ENCODE results near the gene MAP3K7.

- TF ChIP-seq EZH2 (conservative IDR thresholded peaks at IDR 0.05; ENCODE audit: low read depth, low read length) = no peak
- TF ChIP-seq ZHX1 (CRISPR knock-in tag; IDR thresholded peaks at IDR 0.05; ENCODE audit: low read depth) = no peak
- TF ChIP-seq CEBPB (IDR thresholded peaks at IDR 0.05; ENCODE audit: borderline replicate concordance, low read depth, low read length) = no peak
- TF ChIP-seq HIVEP1 (CRISPR knock-in tag; IDR thresholded peaks at IDR 0.05) = no peak
- no peak for TF ChIP-seq MYC (CRISPR knock-in tag; IDR thresholded peaks at IDR 0.05; ENCODE audit: borderline replicate concordance)
- no peak for TF ChIP-seq FIP1L1 (IDR thresholded peaks at IDR 0.05; ENCODE audit: borderline replicate concordance, insufficient read depth, low read depth, low read length)
Measured at GRCh38 chr6:90619221-90619620, 32.3 kb upstream of the MAP3K7 start.
